Hepatic stellate cell (primary cell): ENCODE measurements around the gene FOXK2.
"Not testable (repeated sequence)": the region's sequence is repeated elsewhere in the genome, so short reads cannot be mapped to it uniquely, and the experiment has no call there.

Experiments
- DNase-seq: peaks from one replicate; pipeline ENCODE4 v3.0.0; 2011; ENCODE audit warnings: low spot score

FOXK2 gene

GRCh38 chr17:82564241-82564640, 44.7 kb downstream of the FOXK2 start:
- no peak for DNase-seq

DNA sequence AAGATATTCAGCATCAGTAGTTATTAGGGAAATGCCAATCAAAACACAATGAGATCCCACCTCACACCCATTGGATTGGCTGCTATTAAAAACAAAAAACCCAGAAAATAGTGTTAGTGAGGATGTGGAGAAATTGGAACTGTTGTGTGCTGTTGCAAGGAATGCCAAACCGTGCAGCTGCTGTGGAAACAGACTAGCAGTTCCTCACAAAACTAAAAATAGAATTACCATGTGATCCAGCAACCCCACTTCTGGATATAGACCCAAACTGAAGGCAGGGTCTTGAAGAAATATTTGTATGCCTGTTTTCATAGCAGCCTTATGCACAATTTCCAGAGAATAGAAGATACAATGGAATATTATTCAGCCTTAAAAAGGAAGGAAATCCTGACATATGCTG, 46.0 kb downstream of the FOXK2 start:
- no peak for DNase-seq

- no peak for DNase-seq
These were observed 46.8 kb downstream of the FOXK2 start for GRCh38 chr17:82566129-82566960.

- DNase-seq, result no peak
These were observed 47.8 kb downstream of the FOXK2 start for GRCh38 chr17:82567286-82567685.

DNA sequence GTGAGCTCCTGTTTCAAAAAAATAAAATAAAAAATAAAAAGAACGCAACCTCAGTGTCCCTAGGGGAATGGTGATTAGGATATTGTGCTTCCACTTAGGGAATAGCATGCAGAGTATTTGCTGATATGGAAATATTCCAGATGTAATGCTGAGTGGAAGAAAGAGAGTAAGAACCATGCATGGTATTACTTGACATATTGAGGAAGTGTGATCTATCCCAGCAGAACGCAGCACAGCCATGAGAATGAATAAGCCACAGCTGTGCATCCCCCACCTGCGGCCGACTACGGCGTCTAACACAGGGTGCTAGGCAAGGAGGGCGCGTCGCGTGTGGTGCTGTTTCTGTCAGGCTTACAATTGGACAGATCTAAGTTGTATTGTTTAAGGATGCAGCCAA, 49.5 kb downstream of the FOXK2 start:
- DNase-seq, result peak; percentile 44

- DNase-seq, result no peak
These were observed 50.1 kb downstream of the FOXK2 start for GRCh38 chr17:82569621-82570020.

- no peak for DNase-seq
These were observed 50.7 kb downstream of the FOXK2 start for GRCh38 chr17:82570277-82570676.

DNA sequence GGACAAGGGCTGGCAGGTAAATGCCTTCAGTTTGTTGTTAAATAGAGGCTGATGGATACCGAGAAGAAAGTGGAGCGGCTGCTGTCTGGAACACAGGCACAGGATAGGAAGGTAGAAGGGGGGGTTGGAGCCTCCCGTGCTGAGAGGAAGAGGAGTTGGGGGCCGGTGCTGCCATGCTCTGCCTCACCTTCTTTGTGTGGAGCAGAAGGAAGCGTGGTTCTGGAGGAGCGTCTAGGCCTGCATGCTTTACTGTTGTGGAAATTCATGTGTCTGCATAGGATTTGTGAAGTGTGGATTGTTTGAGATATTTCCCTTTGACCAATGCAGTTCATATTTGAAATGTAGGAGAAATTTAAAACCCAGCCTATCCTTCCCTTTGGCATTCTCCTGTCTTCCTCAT, 52.3 kb downstream of the FOXK2 start:
- DNase-seq, result no peak

DNA sequence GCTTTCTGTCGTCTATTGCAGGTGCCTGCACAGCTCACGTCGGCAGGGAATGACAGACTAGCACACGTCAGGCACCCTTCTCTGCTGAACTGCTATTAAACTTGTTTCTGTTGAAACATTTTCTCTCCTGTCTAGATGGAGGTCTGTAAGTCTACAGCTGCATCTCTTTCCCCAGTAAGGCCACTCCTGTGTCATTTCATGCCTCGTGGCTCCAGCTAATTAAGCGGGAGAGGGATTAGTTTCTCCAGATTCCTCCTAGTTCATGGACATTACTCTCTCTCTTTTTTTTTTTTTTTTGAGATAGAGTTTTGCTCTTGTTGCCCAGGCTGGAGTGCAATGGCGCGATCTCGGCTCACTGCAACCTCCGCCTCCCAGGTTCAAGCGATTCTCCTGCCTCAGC, 54.5 kb downstream of the FOXK2 start:
- DNase-seq, result no peak

DNA sequence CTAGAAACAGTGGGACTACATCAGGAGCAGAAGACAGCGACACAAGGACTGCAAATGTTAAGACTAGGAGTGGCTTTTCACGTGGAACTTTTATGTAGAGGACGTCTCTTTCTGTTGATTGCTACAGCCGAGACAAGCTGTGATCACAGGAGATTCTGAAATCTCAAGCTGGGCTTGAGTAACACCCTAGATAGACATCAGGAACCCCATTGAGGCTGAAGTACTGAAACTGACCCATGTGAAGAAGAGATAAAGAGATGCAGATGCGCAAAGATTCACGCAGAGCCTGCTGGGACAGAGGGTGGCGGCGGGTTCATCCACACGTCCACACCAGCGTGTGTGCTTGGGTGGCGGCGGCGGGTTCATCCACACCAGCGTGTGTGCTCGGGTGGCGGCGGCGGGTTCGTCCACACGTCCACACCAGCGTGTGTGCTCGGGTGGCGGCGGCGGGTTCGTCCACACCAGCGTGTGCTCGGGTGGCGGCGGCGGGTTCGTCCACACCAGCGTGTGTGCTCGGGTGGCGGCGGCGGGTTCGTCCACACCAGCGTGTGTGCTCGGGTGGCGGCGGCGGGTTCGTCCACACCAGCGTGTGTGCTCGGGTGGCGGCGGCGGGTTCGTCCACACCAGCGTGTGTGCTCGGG, 56.2 kb downstream of the FOXK2 start:
- DNase-seq, result not testable (repeated sequence)

- DNase-seq, result no peak
These were observed 57.8 kb downstream of the FOXK2 start for GRCh38 chr17:82577300-82577699.

- not testable (repeated sequence) for DNase-seq
These were observed 60.4 kb downstream of the FOXK2 start for GRCh38 chr17:82579969-82580368.

DNA sequence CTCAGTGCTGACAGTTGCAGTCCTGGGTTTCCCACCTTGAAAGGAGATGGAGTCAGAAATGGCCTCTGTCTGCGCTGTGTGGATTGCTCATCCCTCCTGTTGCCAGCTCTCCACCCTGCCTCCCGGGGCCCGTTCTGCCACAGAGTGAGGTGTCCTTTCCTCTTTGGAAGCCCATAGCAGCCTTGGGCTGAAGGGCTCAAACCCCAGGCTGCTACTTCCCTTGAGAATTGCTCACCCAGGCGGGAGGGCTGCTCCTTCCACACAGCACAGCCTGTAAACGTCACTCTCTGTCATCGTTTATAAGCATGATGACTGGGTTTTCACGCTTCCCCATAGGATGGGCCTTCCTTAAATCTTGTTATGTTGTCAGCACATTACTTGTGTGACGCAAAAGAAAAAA, 62.7 kb downstream of the FOXK2 start:
- DNase-seq, result no peak

DNA sequence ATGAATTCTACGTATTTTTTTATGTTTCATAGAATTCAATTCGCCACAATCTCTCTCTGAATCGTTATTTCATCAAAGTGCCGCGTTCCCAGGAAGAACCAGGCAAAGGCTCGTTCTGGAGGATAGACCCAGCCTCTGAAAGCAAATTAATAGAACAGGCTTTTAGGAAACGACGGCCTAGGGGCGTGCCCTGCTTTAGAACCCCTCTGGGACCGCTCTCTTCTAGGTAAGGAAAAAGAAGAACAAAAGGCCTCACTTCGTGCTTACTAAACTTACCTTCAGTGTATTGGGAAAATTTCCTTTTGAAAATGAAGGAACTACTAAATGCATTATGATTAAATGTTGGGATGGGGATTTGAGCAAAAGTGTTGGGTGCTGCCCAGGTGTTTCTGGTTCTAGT, 63.2 kb downstream of the FOXK2 start:
- DNase-seq, result no peak

DNA sequence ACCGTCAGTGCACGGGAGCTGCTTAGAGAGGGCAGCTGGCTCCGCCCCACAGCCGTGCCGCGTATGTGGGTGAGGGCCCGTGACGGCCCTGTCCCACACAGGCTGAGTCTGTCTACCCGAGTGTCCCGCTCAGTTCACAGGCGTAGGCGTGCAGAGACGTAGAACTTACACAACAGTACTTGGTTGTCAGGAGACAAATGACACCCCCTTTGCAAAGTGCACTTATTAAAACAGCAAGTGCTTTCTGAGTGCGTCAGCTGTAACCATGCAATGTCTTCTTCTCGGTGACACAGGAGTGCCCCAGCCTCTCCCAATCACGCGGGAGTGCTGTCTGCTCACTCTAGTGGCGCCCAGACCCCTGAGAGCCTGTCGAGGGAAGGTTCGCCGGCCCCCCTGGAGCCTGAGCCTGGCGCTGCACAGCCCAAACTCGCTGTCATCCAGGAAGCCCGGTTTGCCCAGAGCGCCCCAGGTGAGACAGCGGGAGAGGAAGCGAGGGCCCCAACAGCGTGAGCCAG, 64.2 kb downstream of the FOXK2 start:
- no peak for DNase-seq

DNA sequence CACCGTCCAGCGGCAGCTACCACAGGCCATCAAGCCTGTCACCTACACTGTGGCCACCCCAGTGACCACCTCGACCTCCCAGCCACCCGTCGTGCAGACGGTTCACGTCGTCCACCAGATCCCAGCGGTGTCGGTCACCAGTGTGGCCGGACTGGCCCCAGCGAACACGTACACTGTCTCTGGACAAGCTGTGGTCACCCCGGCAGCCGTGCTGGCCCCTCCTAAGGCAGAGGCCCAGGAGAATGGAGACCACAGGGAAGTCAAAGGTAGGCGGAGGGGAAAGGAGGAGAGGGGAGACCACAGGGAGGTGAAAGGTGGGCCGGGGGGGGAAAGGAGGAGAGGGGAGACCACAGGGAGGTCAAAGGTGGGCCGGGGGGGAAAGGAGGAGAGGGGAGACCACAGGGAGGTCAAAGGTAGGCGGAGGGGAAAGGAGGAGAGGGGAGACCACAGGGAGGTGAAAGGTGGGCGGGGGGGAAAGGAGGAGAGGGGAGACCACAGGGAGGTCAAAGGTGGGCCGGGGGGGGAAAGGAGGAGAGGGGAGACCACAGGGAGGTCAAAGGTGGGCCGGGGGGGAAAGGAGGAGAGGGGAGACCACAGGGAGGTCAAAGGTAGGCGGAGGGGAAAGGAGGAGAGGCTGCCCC, 66.5 kb downstream of the FOXK2 start:
- not testable (repeated sequence) for DNase-seq

- no peak for DNase-seq
These were observed 67.2 kb downstream of the FOXK2 start for GRCh38 chr17:82586576-82587233.

- no peak for DNase-seq
These were observed 67.9 kb downstream of the FOXK2 start for GRCh38 chr17:82587234-82588086.

- DNase-seq, result no peak
These were observed 69.0 kb downstream of the FOXK2 start for GRCh38 chr17:82588266-82589175.

- no peak for DNase-seq
These were observed 70.3 kb downstream of the FOXK2 start for GRCh38 chr17:82589851-82590180.

DNA sequence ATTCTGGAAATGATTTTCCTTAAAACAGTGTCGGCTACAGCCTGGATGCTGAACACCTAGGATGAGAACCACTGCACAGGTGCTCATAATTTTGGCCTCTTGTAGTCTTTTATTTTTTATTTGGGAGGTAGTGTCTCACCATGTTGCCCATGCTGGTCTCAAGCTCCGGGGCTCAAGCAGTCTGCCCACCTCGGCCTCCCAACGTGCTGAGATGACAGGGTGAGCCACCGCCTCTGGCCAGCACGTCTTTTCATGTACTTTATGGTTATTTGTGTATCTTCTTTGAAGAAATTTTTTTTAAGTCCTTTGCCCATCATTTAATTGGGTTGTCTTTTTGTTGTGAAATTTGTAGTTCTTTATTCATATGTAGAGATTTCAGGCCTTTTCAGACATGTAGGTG, 70.7 kb downstream of the FOXK2 start:
- DNase-seq, result no peak
